Uterus (tissue), 2 donors: ENCODE measurements around the gene SIN3B.

ENCODE experiments used
- CTCF ChIP-seq, 4 experiments: fragments of 200-600 bp in 2 of 4; fragments of 450-650 bp in 2 of 4; sonication (generic) in 2 of 4; IDR thresholded peaks; one replicate each; pipeline ENCODE4 v1.5.1; 2016 to 2019; ENCODE audit warnings: antibody characterized with exemption in 4 of 4, mild to moderate bottlenecking in 2 of 4, moderate library complexity in 1 of 4
- POLR2A ChIP-seq, 2 donors: fragments of 450-650 bp; IDR thresholded peaks; one replicate each; pipeline ENCODE4 v1.6.1; 2016; ENCODE audit warnings: antibody characterized with exemption in 2 of 2, mild to moderate bottlenecking in 1 of 2, moderate library complexity in 1 of 2

GRCh38 chr19:16861834-16862233 is 32.6 kb downstream of the SIN3B start:
- TF ChIP-seq CTCF (IDR thresholded peaks at IDR 0.05) (no peak), POLR2A (IDR thresholded peaks at IDR 0.05) (no peak)
